Stimulated activated naive B cell treated with anti-CD40 and anti-IgM and Interleukin-4, amounts not matched to agents 10 μg/mL and 1 μg/mL and 100 μg/mL, for 72 hours (primary cell): Measurements from ENCODE around the gene NAT14.

ENCODE experiments used
- ATAC-seq, 2 donors: fragments of 150-1000 bp; cut with Tn5 transposase; replicated peaks; 2 replicates each; pipeline ENCODE4 v1.10.0; 2021; ENCODE audit warnings: moderate library complexity in 1 of 2
- DNase-seq: peaks from one replicate; pipeline ENCODE4 v3.0.0; 2021
- H3K27ac Mint-ChIP-seq: one replicate; pipeline ENCODE4 v1.8.0; 2022; ENCODE audit warnings: mild to moderate bottlenecking, mixed read lengths
- H3K27me3 Mint-ChIP-seq, 2 donors: one replicate each; pipeline ENCODE4 v1.8.0; 2022; ENCODE audit warnings: mixed read lengths in 2 of 2
- H3K36me3 Mint-ChIP-seq, 2 donors: one replicate each; pipeline ENCODE4 v1.8.0; 2022; ENCODE audit warnings: mixed read lengths in 2 of 2, mild to moderate bottlenecking in 1 of 2
- H3K4me1 Mint-ChIP-seq, 2 donors: one replicate each; pipeline ENCODE4 v1.8.0; 2022; ENCODE audit warnings: mixed read lengths in 2 of 2, mild to moderate bottlenecking in 1 of 2
- H3K4me3 Mint-ChIP-seq, 2 donors: one replicate each; pipeline ENCODE4 v1.8.0; 2022; ENCODE audit warnings: mild to moderate bottlenecking in 2 of 2, mixed read lengths in 2 of 2, moderate library complexity in 1 of 2
- H3K9me3 Mint-ChIP-seq, 2 donors: one replicate each; pipeline ENCODE4 v1.8.0; 2022; ENCODE audit warnings: mixed read lengths in 2 of 2, mild to moderate bottlenecking in 1 of 2

The NAT14 gene

GRCh38 chr19:55471266-55471665, 13.7 kb upstream of the NAT14 start:
- no peak overlapping the region for H3K4me3 Mint-ChIP-seq
- H3K27me3 Mint-ChIP-seq, result no peaks in the 10 kb centered on the region
- H3K36me3 Mint-ChIP-seq, result no peaks in the 10 kb centered on the region
- ATAC-seq, result no peak
- no peak for DNase-seq
- no peaks in the 10 kb centered on the region for H3K9me3 Mint-ChIP-seq
- no peak overlapping the region for H3K27ac Mint-ChIP-seq
- H3K4me1 Mint-ChIP-seq, result peaks cover 6 to 20% of the 10 kb centered on the region in 2 donors

GRCh38 chr19:55472463-55472862, 12.5 kb upstream of the NAT14 start:
- H3K9me3 Mint-ChIP-seq, result no peaks in the 10 kb centered on the region
- no peak for DNase-seq
- H3K27me3 Mint-ChIP-seq, result no peaks in the 10 kb centered on the region
- no peak overlapping the region for H3K4me3 Mint-ChIP-seq
- no peak overlapping the region for H3K27ac Mint-ChIP-seq
- no peaks in the 10 kb centered on the region for H3K36me3 Mint-ChIP-seq
- no peak for ATAC-seq
- H3K4me1 Mint-ChIP-seq, result peaks cover 6 to 23% of the 10 kb centered on the region in 2 donors

GRCh38 chr19:55473225-55474012, 11.6 kb upstream of the NAT14 start:
- Mint-ChIP-seq H3K4me1 (peaks cover 10 to 23% of the 10 kb centered on the region in 2 donors), H3K27ac (no peak overlapping the region), H3K9me3 (no peaks in the 10 kb centered on the region), H3K4me3 (no peak overlapping the region), H3K36me3 (peaks cover 4 to 6% of the 10 kb centered on the region in 2 donors), H3K27me3 (no peaks in the 10 kb centered on the region)
- ATAC-seq, result no peak
- no peak for DNase-seq

GRCh38 chr19:55474269-55475265, 10.4 kb upstream of the NAT14 start:
- Mint-ChIP-seq H3K9me3 (no peaks in the 10 kb centered on the region), H3K4me3 (no peak overlapping the region), H3K27ac (no peak overlapping the region), H3K4me1 (peaks cover 17 to 35% of the 10 kb centered on the region in 2 donors), H3K27me3 (no peaks in the 10 kb centered on the region), H3K36me3 (peaks cover 9 to 14% of the 10 kb centered on the region in 2 donors)
- DNase-seq (no peak), ATAC-seq (no peak)

- ATAC-seq (peak; percentile 96), DNase-seq (peak; percentile 95)
- Mint-ChIP-seq H3K4me3 (peak within 1 kb of the TSS; percentile 93), H3K9me3 (no peaks in the 10 kb centered on the region), H3K27me3 (no peaks in the 10 kb centered on the region), H3K36me3 (peaks cover 13 to 22% of the 10 kb centered on the region in 2 donors), H3K4me1 (peaks cover 21 to 40% of the 10 kb centered on the region in 2 donors), H3K27ac (peak within 1 kb of the TSS; percentile 96)
Observed at GRCh38 chr19:55476100-55476775, 8.8 kb upstream of the NAT14 start, which contains the start of gene ZNF628. ZNF628 (plus strand) TSS chr19:55476617; CDS start chr19:55479911, 3,294 bp downstream.

DNA sequence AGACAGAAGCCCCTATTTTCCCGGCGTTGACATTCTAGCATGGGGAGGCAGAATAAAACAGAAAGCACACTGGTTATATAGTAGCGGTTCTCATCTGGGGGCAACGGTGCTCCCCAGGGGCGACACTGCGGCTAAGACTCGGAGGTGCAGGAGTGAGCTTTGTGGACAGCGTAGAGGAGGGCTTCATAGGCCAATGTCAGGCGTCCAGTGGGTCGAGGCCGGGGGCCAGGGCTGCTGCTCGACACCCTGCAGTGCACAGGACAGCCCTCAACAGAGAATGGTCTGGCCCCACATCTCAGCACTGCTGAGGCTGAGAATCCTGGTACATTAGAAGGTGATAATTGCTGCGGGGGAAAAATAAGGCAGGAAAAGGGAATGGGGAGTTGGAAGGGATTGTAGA, 7.1 kb upstream of the NAT14 start:
- no peaks in the 10 kb centered on the region for H3K27me3 Mint-ChIP-seq
- no peaks in the 10 kb centered on the region for H3K9me3 Mint-ChIP-seq
- H3K27ac Mint-ChIP-seq, result no peak overlapping the region
- no peak for DNase-seq
- ATAC-seq, result no peak
- H3K4me3 Mint-ChIP-seq, result peak overlapping the region; percentile 93
- peaks cover 21 to 40% of the 10 kb centered on the region in 2 donors for H3K4me1 Mint-ChIP-seq
- H3K36me3 Mint-ChIP-seq, result peaks cover 14 to 22% of the 10 kb centered on the region in 2 donors

GRCh38 chr19:55478364-55478763, 6.6 kb upstream of the NAT14 start:
- DNase-seq, result no peak
- peaks cover 21 to 40% of the 10 kb centered on the region in 2 donors for H3K4me1 Mint-ChIP-seq
- H3K9me3 Mint-ChIP-seq, result no peaks in the 10 kb centered on the region
- no peak overlapping the region for H3K27ac Mint-ChIP-seq
- H3K4me3 Mint-ChIP-seq, result peak overlapping the region; percentile 93
- no peaks in the 10 kb centered on the region for H3K27me3 Mint-ChIP-seq
- ATAC-seq, result no peak
- peaks cover 16 to 22% of the 10 kb centered on the region in 2 donors for H3K36me3 Mint-ChIP-seq

DNA sequence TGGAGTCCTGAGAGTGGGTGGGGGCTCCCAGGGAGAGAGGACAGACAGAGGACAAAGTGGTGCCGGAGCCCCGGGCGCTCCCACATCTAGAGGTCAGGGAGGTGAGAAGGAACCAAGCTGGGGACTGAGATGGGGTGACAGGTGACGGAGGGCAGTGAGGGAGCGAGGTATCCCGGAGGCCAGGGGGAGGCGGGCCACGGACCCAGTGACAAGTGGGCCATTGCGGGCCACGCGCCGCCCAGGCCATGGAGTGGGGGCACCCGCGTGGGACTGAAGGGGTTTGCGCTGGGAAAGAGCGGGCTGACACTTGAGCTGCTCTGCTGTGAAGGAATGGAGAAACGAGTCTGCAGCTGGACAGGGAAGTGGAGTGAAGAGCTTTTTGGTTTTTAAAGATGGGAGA, 5.9 kb upstream of the NAT14 start:
- ATAC-seq (no peak), DNase-seq (no peak)
- Mint-ChIP-seq H3K4me1 (peaks cover 21 to 40% of the 10 kb centered on the region in 2 donors), H3K9me3 (no peaks in the 10 kb centered on the region), H3K4me3 (no peak overlapping the region), H3K36me3 (peaks cover 16 to 22% of the 10 kb centered on the region in 2 donors), H3K27me3 (no peaks in the 10 kb centered on the region), H3K27ac (no peak overlapping the region)

DNA sequence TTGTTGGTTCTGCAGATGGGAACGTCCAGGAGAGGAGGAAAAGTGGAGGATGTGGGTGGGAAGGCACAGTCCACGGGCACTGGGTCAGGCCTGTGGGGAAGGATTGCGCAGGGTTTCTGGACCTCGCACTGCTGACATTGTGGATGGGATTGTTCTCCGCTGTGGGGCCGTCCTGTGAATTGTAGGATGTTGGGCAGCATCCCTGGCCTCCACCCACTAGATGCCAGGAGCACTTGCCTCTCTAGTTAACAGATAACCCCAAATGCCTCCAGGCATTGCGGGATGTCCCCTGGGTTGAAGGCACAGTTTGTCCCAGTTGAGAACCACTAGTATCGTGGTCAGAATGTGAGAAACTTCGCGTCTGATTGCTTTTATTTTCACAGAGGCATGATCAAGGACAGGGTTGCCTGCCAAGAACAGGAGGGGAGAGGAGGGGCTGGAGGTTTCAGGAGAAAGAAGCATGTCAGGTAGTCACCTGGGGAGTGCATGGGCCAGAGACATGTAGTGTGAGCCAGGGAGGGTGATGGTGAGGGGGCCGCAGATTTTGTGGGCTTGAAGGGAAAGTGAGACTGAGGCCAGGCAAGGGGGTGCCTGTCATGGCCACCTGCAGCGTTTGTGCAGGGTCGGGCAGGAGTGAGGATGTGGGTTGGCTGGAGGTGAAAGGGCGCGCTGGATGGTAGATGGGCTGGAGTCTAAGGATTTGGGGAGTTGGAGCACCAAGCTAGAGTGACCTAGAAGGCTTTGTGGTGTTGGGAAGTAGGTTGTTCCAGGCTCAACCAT, 5.3 kb upstream of the NAT14 start:
- DNase-seq (no peak), ATAC-seq (no peak)
- Mint-ChIP-seq H3K9me3 (no peaks in the 10 kb centered on the region), H3K4me3 (no peak overlapping the region), H3K36me3 (peaks cover 16 to 22% of the 10 kb centered on the region in 2 donors), H3K4me1 (peaks cover 23 to 45% of the 10 kb centered on the region in 2 donors), H3K27ac (no peak overlapping the region), H3K27me3 (no peaks in the 10 kb centered on the region)

GRCh38 chr19:55481148-55481793, 3.7 kb upstream of the NAT14 start:
- Mint-ChIP-seq H3K27ac (no peak overlapping the region), H3K27me3 (no peaks in the 10 kb centered on the region)

GRCh38 chr19:55481794-55482155, 3.2 kb upstream of the NAT14 start:
- no peak for ATAC-seq
- no peak overlapping the region for H3K27ac Mint-ChIP-seq
- no peaks in the 10 kb centered on the region for H3K9me3 Mint-ChIP-seq
- no peak for DNase-seq
- H3K4me3 Mint-ChIP-seq, result no peak overlapping the region
- no peaks in the 10 kb centered on the region for H3K27me3 Mint-ChIP-seq
- peaks cover 16 to 27% of the 10 kb centered on the region in 2 donors for H3K36me3 Mint-ChIP-seq
- H3K4me1 Mint-ChIP-seq, result peaks cover 27 to 48% of the 10 kb centered on the region in 2 donors

More at GRCh38 chr19:55481148-55481793, 3.7 kb upstream of the NAT14 start:
- DNase-seq, result no peak
- H3K9me3 Mint-ChIP-seq, result no peaks in the 10 kb centered on the region
- no peak overlapping the region for H3K4me3 Mint-ChIP-seq
- H3K36me3 Mint-ChIP-seq, result peaks cover 16 to 27% of the 10 kb centered on the region in 2 donors
- peaks cover 27 to 47% of the 10 kb centered on the region in 2 donors for H3K4me1 Mint-ChIP-seq
- ATAC-seq, result no peak

GRCh38 chr19:55482156-55482961, 2.6 kb upstream of the NAT14 start:
- H3K4me1 Mint-ChIP-seq, result peaks cover 27 to 49% of the 10 kb centered on the region in 2 donors
- peaks cover 16 to 27% of the 10 kb centered on the region in 2 donors for H3K36me3 Mint-ChIP-seq
- ATAC-seq, result no peak
- H3K4me3 Mint-ChIP-seq, result no peak overlapping the region
- H3K27ac Mint-ChIP-seq, result no peak overlapping the region
- DNase-seq, result no peak
- no peaks in the 10 kb centered on the region for H3K9me3 Mint-ChIP-seq
- no peaks in the 10 kb centered on the region for H3K27me3 Mint-ChIP-seq
